IMR-90 (cell line): ENCODE results near the gene GYG2. TPM values are rescaled to one million over a fixed set of nuclear protein-coding genes. Genes with fewer than 3 reads are reported as not detected.
A peak's percentile ranks its signal among the peaks of the same experiment; 100 is the strongest.

Experiments
- ATAC-seq: fragments of 200-7000 bp; cut with Tn5 transposase; 2 replicates; pipeline ENCODE4 v1.9.1; 2020; ENCODE audit warnings: low read depth, mild to moderate bottlenecking, moderate library complexity
- Bru-seq: library from RNA; stranded (reverse); fragments of 400-500 nt; gene quantifications from one replicate; lab custom pipeline; 2021; lab: Mats Ljungman, UMichigan
- BruChase-seq, 2 experiments: library from RNA; stranded (reverse); fragments of 400-500 nt; gene quantifications; one replicate each; lab custom pipeline; 2021; lab: Mats Ljungman, UMichigan
- BruUV-seq: library from RNA; stranded (reverse); fragments of 400-500 nt; replicated peaks from 2 replicates; lab custom pipeline; 2021; lab: Mats Ljungman, UMichigan
- CTCF ChIA-PET: fragments of 300-600 bp; formaldehyde crosslinking; extraction: SDS; loops from one replicate; lab custom pipeline; 2021; ENCODE audit warnings: antibody characterized with exemption; lab: Yijun Ruan, JAX
- POLR2A ChIA-PET: fragments of 300-600 bp; sonication (Branson Sonifier 250); formaldehyde crosslinking; loops from one replicate; lab custom pipeline; 2022; ENCODE audit warnings: antibody characterized with exemption; ENCODE audit not compliant: unreplicated experiment; lab: Charles Lee
- DNase-seq: peaks from one replicate; pipeline ENCODE4 v3.0.0; 2013
- H2AFZ ChIP-seq: replicated peaks from 2 replicates; pipeline ENCODE3; 2013; ENCODE audit warnings: low read length, mild to moderate bottlenecking; ENCODE audit not compliant: poor library complexity
- H2AK5ac ChIP-seq: 2 replicates; pipeline ENCODE4 v1.6.1; 2013; ENCODE audit warnings: low read depth, low read length, inconsistent platforms
- H2AK9ac ChIP-seq: replicated peaks from 2 replicates; pipeline ENCODE3; 2013; ENCODE audit warnings: mild to moderate bottlenecking, low read depth, low read length, moderate library complexity; ENCODE audit not compliant: poor library complexity
- H2BK120ac ChIP-seq: 2 replicates; pipeline ENCODE4 v1.6.1; 2013; ENCODE audit warnings: low read depth, low read length, inconsistent platforms
- H2BK15ac ChIP-seq: 3 replicates; pipeline ENCODE4 v1.6.1; 2013; ENCODE audit warnings: low read depth, low read length, inconsistent platforms
- H2BK20ac ChIP-seq: 2 replicates; pipeline ENCODE4 v1.6.1; 2013; ENCODE audit warnings: low read depth, mild to moderate bottlenecking, inconsistent platforms, low read length, moderate library complexity
- H2BK5ac ChIP-seq: 2 replicates; pipeline ENCODE4 v1.6.1; 2013; ENCODE audit warnings: mild to moderate bottlenecking, low read depth, low read length, inconsistent platforms; ENCODE audit not compliant: poor library complexity, severe bottlenecking
- H3K14ac ChIP-seq: replicated peaks from 2 replicates; pipeline ENCODE4 v1.6.1; 2013; ENCODE audit warnings: low read depth, low read length, inconsistent platforms
- H3K18ac ChIP-seq: 2 replicates; pipeline ENCODE4 v1.6.1; 2013; ENCODE audit warnings: low read depth, low read length, control low read depth
- H3K23ac ChIP-seq: 2 replicates; pipeline ENCODE4 v1.6.1; 2013; ENCODE audit warnings: low read depth, low read length, inconsistent platforms
- H3K27ac ChIP-seq: 2 replicates; pipeline ENCODE4 v1.5.1; 2013; ENCODE audit warnings: mild to moderate bottlenecking, control low read depth, low read length; ENCODE audit not compliant: insufficient read depth
- H3K27me3 ChIP-seq: 2 replicates; pipeline ENCODE4 v1.6.1; 2013; ENCODE audit warnings: low read length; ENCODE audit not compliant: control insufficient read depth, insufficient read depth
- H3K36me3 ChIP-seq: 2 replicates; pipeline ENCODE4 v1.6.1; 2013; ENCODE audit warnings: low read length, mixed read lengths; ENCODE audit not compliant: control insufficient read depth, insufficient read depth
- H3K4ac ChIP-seq: 2 replicates; pipeline ENCODE4 v1.6.1; 2013; ENCODE audit warnings: low read depth, low read length, inconsistent platforms
- H3K4me1 ChIP-seq: 2 replicates; pipeline ENCODE4 v1.6.1; 2013; ENCODE audit warnings: low read length, mixed read lengths; ENCODE audit not compliant: control insufficient read depth, insufficient read depth
- H3K4me2 ChIP-seq: 2 replicates; pipeline ENCODE4 v1.6.1; 2013; ENCODE audit warnings: low read depth, mild to moderate bottlenecking, control low read depth, low read length, moderate library complexity
- H3K4me3 ChIP-seq: 2 replicates; pipeline ENCODE4 v1.5.1; 2013; ENCODE audit warnings: low read depth, mild to moderate bottlenecking, control low read depth, low read length, moderate library complexity; ENCODE audit not compliant: insufficient read depth
- H3K56ac ChIP-seq: 2 replicates; pipeline ENCODE4 v1.6.1; 2013; ENCODE audit warnings: low read length, inconsistent platforms; ENCODE audit not compliant: insufficient read depth; ENCODE audit errors: extremely low read depth
- H3K79me1 ChIP-seq, 2 experiments: 2 replicates each; pipeline ENCODE4 v1.6.1; 2013; ENCODE audit warnings: low read length in 2 of 2, inconsistent platforms in 1 of 2, low read depth in 1 of 2
- H3K9ac ChIP-seq: 2 replicates; pipeline ENCODE4 v1.6.1; 2013; ENCODE audit warnings: low read depth, low read length, control low read depth
- H3K9me1 ChIP-seq: 2 replicates; pipeline ENCODE4 v1.6.1; 2013; ENCODE audit warnings: low read length, inconsistent platforms; ENCODE audit not compliant: insufficient read depth
- H3K9me3 ChIP-seq: 2 replicates; pipeline ENCODE4 v1.6.1; 2013; ENCODE audit warnings: low read length; ENCODE audit not compliant: control insufficient read depth, insufficient read depth
- H4K20me1 ChIP-seq: 2 replicates; pipeline ENCODE4 v1.6.1; 2013; ENCODE audit warnings: low read length, inconsistent platforms; ENCODE audit not compliant: insufficient read depth
- H4K5ac ChIP-seq: 2 replicates; pipeline ENCODE4 v1.6.1; 2013; ENCODE audit warnings: mild to moderate bottlenecking, low read depth, low read length, control low read depth
- H4K8ac ChIP-seq, 2 experiments: 2 replicates each; pipeline ENCODE4 v1.6.1; 2013; ENCODE audit warnings: low read depth in 2 of 2, low read length in 2 of 2, control low read depth in 1 of 2, inconsistent platforms in 1 of 2
- H4K91ac ChIP-seq: 2 replicates; pipeline ENCODE4 v1.6.1; 2013; ENCODE audit warnings: low read depth, low read length, inconsistent platforms; ENCODE audit not compliant: insufficient read depth
- BHLHE40 ChIP-seq: fragments of 150-350 bp; IDR thresholded peaks from 2 replicates; pipeline ENCODE4 v1.6.1; 2016; ENCODE audit warnings: mild to moderate bottlenecking, low read depth, low read length
- CHD1 ChIP-seq: IDR thresholded peaks from 2 replicates; pipeline ENCODE4 v1.6.1; 2012; ENCODE audit warnings: low read depth, low read length, improper control_type of control experiment
- FOS ChIP-seq: fragments of 150-350 bp; IDR thresholded peaks from 2 replicates; pipeline ENCODE4 v1.6.1; 2016; ENCODE audit warnings: low read depth, low read length
- MAZ ChIP-seq: IDR thresholded peaks from 2 replicates; pipeline ENCODE4 v1.6.1; 2012; ENCODE audit warnings: low read depth, mild to moderate bottlenecking, low read length, improper control_type of control experiment, moderate library complexity, borderline replicate concordance
- MXI1 ChIP-seq: IDR thresholded peaks from 2 replicates; pipeline ENCODE4 v1.6.1; 2012; ENCODE audit warnings: low read depth, mild to moderate bottlenecking, low read length, moderate library complexity, borderline replicate concordance
- RAD21 ChIP-seq: IDR thresholded peaks from 2 replicates; pipeline ENCODE4 v1.6.1; 2012; ENCODE audit warnings: low read length, improper control_type of control experiment
- RCOR1 ChIP-seq: IDR thresholded peaks from 2 replicates; pipeline ENCODE4 v1.6.1; 2012; ENCODE audit warnings: mild to moderate bottlenecking, low read length, improper control_type of control experiment; ENCODE audit not compliant: insufficient replicate concordance
- WGBS, 2 experiments: methylation state at CpG; one replicate each; pipeline versions ENCODE4 v1.1.5 to v1.1.7; 2013; ENCODE audit warnings: missing lambda C conversion rate in 2 of 2; ENCODE audit not compliant: insufficient read length in 1 of 2; ENCODE audit errors: extremely low coverage in 2 of 2; 5-methylcytosine and 5-hydroxymethylcytosine counted together
- dilution Hi-C: fragments of 300-500 bp; cut with HindIII; formaldehyde crosslinking; loops from one replicate; pipeline ENCODE4 v1.14.3; 2018; ENCODE audit warnings: low sequenced_read_pairs; ENCODE audit not compliant: unreplicated experiment
- in situ Hi-C: fragments of 300-500 bp; cut with MboI; formaldehyde crosslinking; loops from 3 replicates; pipeline ENCODE4 v1.14.3; 2019; ENCODE audit warnings: low sequenced_read_pairs, inconsistent platforms, mixed read lengths
- intact Hi-C: fragments of 100-400 bp; cut with micrococcal nuclease; formaldehyde crosslinking; loops from 2 replicates; pipeline ENCODE4 v1.10.0; 2022
- long read RNA-seq: library from polyadenylated mRNA; unstranded; transcript quantifications from one replicate; pipeline ENCODE4 v2.0.0, GENCODE V29; 2021; ENCODE audit not compliant: unreplicated experiment
- polyA plus RNA-seq, 3 experiments: library from polyadenylated mRNA; depleted of rRNA; stranded (reverse); fragments of >200 nt; gene quantifications; 2 replicates each; pipeline ENCODE4 v1.2.3, GENCODE V29; 2012; ENCODE audit warnings: low replicate concordance in 1 of 3
- total RNA-seq: library from RNA; depleted of rRNA; stranded (reverse); fragments of >200 nt; gene quantifications from 2 replicates; pipeline ENCODE4 v1.2.3, GENCODE V29; 2012; rRNA removed
- TF ChIP-seq, protein P1 (sequence below): fragments of 150-350 bp; IDR thresholded peaks from 2 replicates; pipeline ENCODE4 v1.6.1; 2016; ENCODE audit warnings: low read depth, mild to moderate bottlenecking, low read length, moderate library complexity, borderline replicate concordance
- TF ChIP-seq, protein P2 (sequence below): fragments of 150-350 bp; IDR thresholded peaks from 2 replicates; pipeline ENCODE4 v1.6.1; 2017; ENCODE audit warnings: mild to moderate bottlenecking, antibody characterized with exemption, low read length, low read depth

GYG2 gene
- total RNA-seq (9.2 and 13.1 TPM in 2 replicates), polyA plus RNA-seq (2012; rRNA removed) (8.2 and 9.6 TPM in 2 replicates), Bru-seq, nascent RNA (percentile 64 among the genes with signal in this experiment), BruChase-seq, experiment 1, labeled RNA remaining after a 6-hour chase (percentile 74 among the genes with signal in this experiment), BruChase-seq, experiment 2, labeled RNA remaining after a 2-hour chase (percentile 68 among the genes with signal in this experiment)
- 9.0 and 10.4 TPM in 2 replicates for polyA plus RNA-seq (2012; cell fraction: cytosol; rRNA removed)
- polyA plus RNA-seq (2012; cell fraction: nucleus; rRNA removed; ENCODE audit: low replicate concordance), result 5.2 and 6.8 TPM in 2 replicates
- long read RNA-seq, transcript GYG2-205 (11 exons, 1,956 nt), result major isoform, 13 of 44 reads
- long read RNA-seq, partial matches to known transcripts, result 7 of 44 reads
- long read RNA-seq, other reads (novel, unspliced or antisense), result 24 of 44 reads

DNA sequence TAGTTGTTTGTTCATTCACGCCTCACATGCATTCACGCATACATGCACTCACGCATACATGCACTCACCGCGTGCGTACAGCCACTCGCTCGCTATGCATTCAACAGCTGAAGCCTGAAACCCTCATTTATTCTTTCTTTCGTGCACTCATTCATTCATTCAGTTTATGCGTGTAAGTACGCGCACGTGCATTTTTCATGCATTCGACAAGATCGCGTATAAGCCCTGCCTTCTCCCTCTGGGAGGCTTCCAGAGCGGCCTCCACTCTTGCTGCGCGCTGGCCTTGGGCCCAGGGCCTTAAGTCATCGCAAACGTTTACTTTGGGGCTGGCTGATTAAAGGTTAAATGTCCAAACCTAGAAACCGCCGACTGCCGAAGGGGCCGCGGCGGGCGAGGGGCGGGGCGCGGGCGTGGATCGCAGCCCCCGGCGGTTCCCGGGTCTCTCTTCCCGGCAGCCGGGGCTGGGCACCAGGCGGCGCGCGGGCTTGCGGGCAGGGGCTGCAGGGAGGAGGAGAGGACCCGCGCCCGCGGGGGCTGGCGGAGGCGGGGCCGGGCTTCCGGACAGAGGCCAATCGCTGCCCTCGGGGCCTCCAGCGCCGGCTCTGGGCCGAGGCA is at the start of gene GYG2:
GYG2 (plus strand) TSS at position 587 of the 615 bp plus-strand sequence. CDS start 1,259 bp downstream, outside the sequence.
- H2AK5ac ChIP-seq, result no peak within 1 kb of the TSS
- H2BK15ac ChIP-seq, result no peak within 1 kb of the TSS
- no peak within 1 kb of the TSS for H2BK20ac ChIP-seq
- H3K9ac ChIP-seq, result peak within 1 kb of the TSS; percentile 18
- no peak within 1 kb of the TSS for H4K5ac ChIP-seq
- H3K4me1 ChIP-seq, result no peaks in the 10 kb centered on the region; the same call in 1 of the 2 replicates
- ATAC-seq, result peak; percentile 91
- no peak within 1 kb of the TSS for H3K23ac ChIP-seq
- BruUV-seq, result no TSS peak
- no peaks in the 10 kb centered on the region for H3K9me1 ChIP-seq
- no peak within 1 kb of the TSS for H3K14ac ChIP-seq
- peaks cover 3% of the 10 kb centered on the region; the same call in 1 of the 2 replicates for H3K36me3 ChIP-seq
- ChIA-PET CTCF (no interaction called here), POLR2A (no interaction called here)
- dilution Hi-C loops, result no loop called here
- no peak within 1 kb of the TSS for H3K56ac ChIP-seq
- H3K4ac ChIP-seq, result no peak within 1 kb of the TSS
- no peaks in the 10 kb centered on the region for H4K20me1 ChIP-seq
- H3K79me1 ChIP-seq, result no peaks in the 10 kb centered on the region
- TF ChIP-seq FOS (no peak), BHLHE40 (no peak), CHD1 (no peak), RAD21 (no peak), MAZ (no peak), MXI1 (no peak), RCOR1 (no peak)
- TF ChIP-seq, protein P1, sequence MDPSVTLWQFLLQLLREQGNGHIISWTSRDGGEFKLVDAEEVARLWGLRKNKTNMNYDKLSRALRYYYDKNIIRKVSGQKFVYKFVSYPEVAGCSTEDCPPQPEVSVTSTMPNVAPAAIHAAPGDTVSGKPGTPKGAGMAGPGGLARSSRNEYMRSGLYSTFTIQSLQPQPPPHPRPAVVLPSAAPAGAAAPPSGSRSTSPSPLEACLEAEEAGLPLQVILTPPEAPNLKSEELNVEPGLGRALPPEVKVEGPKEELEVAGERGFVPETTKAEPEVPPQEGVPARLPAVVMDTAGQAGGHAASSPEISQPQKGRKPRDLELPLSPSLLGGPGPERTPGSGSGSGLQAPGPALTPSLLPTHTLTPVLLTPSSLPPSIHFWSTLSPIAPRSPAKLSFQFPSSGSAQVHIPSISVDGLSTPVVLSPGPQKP, result no peak
- TF ChIP-seq, protein P2, sequence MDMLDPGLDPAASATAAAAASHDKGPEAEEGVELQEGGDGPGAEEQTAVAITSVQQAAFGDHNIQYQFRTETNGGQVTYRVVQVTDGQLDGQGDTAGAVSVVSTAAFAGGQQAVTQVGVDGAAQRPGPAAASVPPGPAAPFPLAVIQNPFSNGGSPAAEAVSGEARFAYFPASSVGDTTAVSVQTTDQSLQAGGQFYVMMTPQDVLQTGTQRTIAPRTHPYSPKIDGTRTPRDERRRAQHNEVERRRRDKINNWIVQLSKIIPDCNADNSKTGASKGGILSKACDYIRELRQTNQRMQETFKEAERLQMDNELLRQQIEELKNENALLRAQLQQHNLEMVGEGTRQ, result no peak
- DNase-seq, result peak; percentile 46
- H3K18ac ChIP-seq, result no peak within 1 kb of the TSS
- H2AFZ ChIP-seq, result peak within 1 kb of the TSS; percentile 81
- no peak within 1 kb of the TSS for H2BK5ac ChIP-seq
- no peak within 1 kb of the TSS for H4K91ac ChIP-seq
- intact Hi-C loops, result no loop called here
- H2AK9ac ChIP-seq, result no peak within 1 kb of the TSS
- in situ Hi-C loops, result loop anchor here (10.0 kb wide), 1 partner anchor 1184 kb away; no protein-coding TSS in a partner anchor
- H3K4me3 ChIP-seq, result peak within 1 kb of the TSS; percentile 48
- H3K4me2 ChIP-seq, result peak within 1 kb of the TSS; percentile 36
- 30% methylated on average over 21 of the region's 56 CpGs; no CpG with 5 or more reads in 1 of the 2 experiments for WGBS, 2 experiments
- H2BK120ac ChIP-seq, result no peak within 1 kb of the TSS
- peaks cover 2% of the 10 kb centered on the region; the same call in 1 of the 2 replicates for H3K27me3 ChIP-seq
- H3K27ac ChIP-seq, result no peak within 1 kb of the TSS; the same call in 1 of the 2 replicates
- no peaks in the 10 kb centered on the region for H3K9me3 ChIP-seq
- H4K8ac ChIP-seq, result no peak within 1 kb of the TSS
